ENCODE data around the gene TMPRSS6. TPM values are rescaled to one million over a fixed set of nuclear protein-coding genes. Genes with fewer than 3 reads are reported as not detected.

Gene TMPRSS6
- total RNA-seq, 2 experiments from 2014 or later = 17.6 to 20.2 TPM

DNA sequence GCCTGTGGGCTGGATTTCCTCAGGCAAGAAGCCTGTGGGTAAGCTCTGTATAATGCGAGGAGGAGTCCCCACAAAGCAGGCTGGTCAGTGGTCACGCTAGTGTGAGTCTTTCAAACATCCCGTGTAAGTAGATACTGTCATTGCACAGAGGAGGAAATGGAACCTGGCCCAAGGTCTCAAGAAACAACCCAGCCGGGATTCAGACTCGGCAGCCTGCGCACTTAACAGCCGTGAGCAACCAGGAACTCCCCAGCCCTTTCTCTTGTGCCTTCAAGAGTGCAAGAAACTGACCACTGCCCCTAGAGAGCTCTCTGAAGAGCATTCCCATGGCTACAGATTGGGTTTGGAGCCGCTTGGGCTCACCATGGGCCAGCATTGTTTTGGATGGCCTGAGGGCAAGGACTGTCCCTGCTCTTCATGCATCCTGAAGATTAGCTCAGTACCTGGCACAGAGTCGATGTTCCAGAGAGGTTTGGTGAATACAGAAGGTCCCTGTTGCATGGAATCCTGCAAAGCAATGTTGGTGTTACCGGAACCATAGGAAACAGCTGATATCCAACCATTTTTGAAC is 83.9 kb downstream of the TMPRSS6 start:
- H3K9me3 Mint-ChIP-seq (ENCODE audit: low read depth) = no peaks in the 10 kb centered on the region
- DNase-seq = no peak
- ChIA-PET CTCF (interaction anchor here (1.1 kb wide), 1 partner anchor 19 kb away, joined by 3 read pairs; no protein-coding TSS in a partner anchor), POLR2A (no interaction called here)
- no peak for ATAC-seq
- no peak overlapping the region for H3K4me3 Mint-ChIP-seq
- peaks cover 5% of the 10 kb centered on the region for H3K27me3 Mint-ChIP-seq
- intact Hi-C loops (cut with DNase I, micrococcal nuclease) = no loop called here
- H3K36me3 Mint-ChIP-seq (ENCODE audit: low read depth) = no peaks in the 10 kb centered on the region
- H3K4me1 Mint-ChIP-seq = no peaks in the 10 kb centered on the region
- H3K27ac Mint-ChIP-seq = no peak overlapping the region

- CTCF ChIA-PET = interaction anchor here (1.0 kb wide), 1 partner anchor 21 kb away, joined by 3 read pairs; no protein-coding TSS in a partner anchor
- ATAC-seq (no peak), DNase-seq (no peak)
- POLR2A ChIA-PET = no interaction called here
- no peaks in the 10 kb centered on the region for H3K36me3 Mint-ChIP-seq (ENCODE audit: low read depth)
- peaks cover 4% of the 10 kb centered on the region for H3K4me1 Mint-ChIP-seq
- no peak overlapping the region for H3K27ac Mint-ChIP-seq
- no peak overlapping the region for H3K4me3 Mint-ChIP-seq
- no peaks in the 10 kb centered on the region for H3K9me3 Mint-ChIP-seq (ENCODE audit: low read depth)
- peaks cover 12% of the 10 kb centered on the region for H3K27me3 Mint-ChIP-seq
- intact Hi-C loops (cut with DNase I, micrococcal nuclease) = no loop called here
These were observed 85.0 kb downstream of the TMPRSS6 start for GRCh38 chr22:37024339-37025157.

DNA sequence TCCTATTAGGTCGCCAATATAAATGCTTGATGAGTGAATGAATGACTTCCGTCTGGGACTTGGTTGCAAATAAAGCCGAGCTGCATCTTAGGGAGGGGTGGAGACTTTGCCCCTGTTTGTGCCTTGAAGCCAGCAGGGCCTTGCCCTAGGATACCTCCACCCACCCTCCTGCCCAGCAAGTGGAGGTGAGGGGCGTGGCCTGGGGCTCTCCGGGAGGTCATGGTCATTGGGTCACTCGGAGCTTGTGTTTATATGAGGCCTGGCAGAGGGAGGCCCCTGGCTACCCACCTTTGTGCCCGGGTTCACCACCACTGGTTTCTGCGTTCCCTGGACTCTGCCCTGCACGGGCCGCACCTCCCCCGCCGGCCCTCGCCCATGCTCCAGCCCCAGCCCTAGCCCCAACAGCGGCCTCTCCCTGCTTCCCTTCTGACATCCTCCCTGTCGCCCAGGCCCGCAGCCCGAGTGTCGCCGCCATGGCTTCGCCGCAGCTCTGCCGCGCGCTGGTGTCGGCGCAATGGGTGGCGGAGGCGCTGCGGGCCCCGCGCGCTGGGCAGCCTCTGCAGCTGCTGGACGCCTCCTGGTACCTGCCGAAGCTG is 85.7 kb downstream of the TMPRSS6 start:
- no peaks in the 10 kb centered on the region for H3K36me3 Mint-ChIP-seq (ENCODE audit: low read depth)
- no peak overlapping the region for H3K4me3 Mint-ChIP-seq
- no peaks in the 10 kb centered on the region for H3K9me3 Mint-ChIP-seq (ENCODE audit: low read depth)
- ChIA-PET CTCF (interaction anchor here (0.5 to 1.0 kb wide), 4 partner anchors 21 to 36 kb away, joined by 3 read pairs; no protein-coding TSS in a partner anchor), POLR2A (no interaction called here)
- H3K4me1 Mint-ChIP-seq = peaks cover 4% of the 10 kb centered on the region
- H3K27me3 Mint-ChIP-seq = peaks cover 12% of the 10 kb centered on the region
- H3K27ac Mint-ChIP-seq = no peak overlapping the region
- intact Hi-C loops (cut with DNase I, micrococcal nuclease) = no loop called here
- DNase-seq (no peak), ATAC-seq (no peak)

GRCh38 chr22:37022483-37023337 is 86.8 kb downstream of the TMPRSS6 start:
- Mint-ChIP-seq H3K4me3 (no peak overlapping the region), H3K27ac (no peak overlapping the region), H3K36me3 (ENCODE audit: low read depth) (no peaks in the 10 kb centered on the region), H3K9me3 (ENCODE audit: low read depth) (no peaks in the 10 kb centered on the region), H3K4me1 (peaks cover 4% of the 10 kb centered on the region), H3K27me3 (peaks cover 13% of the 10 kb centered on the region)
- ChIA-PET CTCF (interaction anchor here (0.6 to 4.0 kb wide), 6 partner anchors 10 to 25 kb away, joined by 3 to 27 read pairs (median 6); no protein-coding TSS in a partner anchor), POLR2A (no interaction called here)
- no peak for DNase-seq
- no peak for ATAC-seq
- intact Hi-C loops (cut with DNase I, micrococcal nuclease) = no loop called here

DNA sequence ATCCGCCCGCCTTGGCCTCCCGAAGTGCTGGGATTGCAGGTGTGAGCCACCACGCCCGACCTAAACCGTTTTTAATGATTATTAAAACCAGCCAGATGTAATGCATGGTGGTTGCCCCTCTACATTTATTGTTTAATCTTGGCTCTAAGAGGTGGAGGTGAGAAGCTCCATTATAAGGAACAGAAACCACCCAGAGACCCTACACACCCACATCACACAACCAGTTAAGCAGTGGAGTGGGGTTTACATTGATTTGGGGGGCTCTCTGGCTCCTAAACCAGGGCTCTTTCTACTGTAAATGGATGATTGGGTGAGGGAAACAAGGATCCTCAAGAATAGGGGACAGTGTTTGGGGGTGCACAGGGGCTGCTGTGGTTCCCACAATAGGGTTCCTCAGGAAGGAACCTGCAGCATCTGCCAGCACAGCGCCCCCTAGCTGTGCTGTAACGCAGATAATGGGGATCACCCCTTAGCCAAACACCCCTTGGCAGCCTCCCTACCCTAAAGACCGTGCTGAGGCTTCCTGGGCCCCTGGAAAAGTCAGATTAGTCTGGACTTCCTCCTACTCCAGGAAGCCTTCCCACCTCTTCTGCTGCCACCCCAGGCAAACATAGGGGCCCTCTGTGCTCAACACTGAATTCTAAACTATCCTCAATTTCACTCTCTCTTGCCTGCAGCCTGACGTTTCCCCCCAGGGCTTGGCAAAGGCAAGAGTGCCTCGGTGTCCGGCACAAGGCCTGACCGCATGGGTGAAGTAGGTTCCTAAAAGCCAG is 87.6 kb downstream of the TMPRSS6 start:
- CTCF ChIA-PET = interaction anchor here (0.6 to 4.0 kb wide), 11 partner anchors 11 to 411 kb away, joined by 3 to 27 read pairs (median 4); partner anchors contain the start of gene KCTD17
- no peak overlapping the region for H3K4me3 Mint-ChIP-seq
- POLR2A ChIA-PET = no interaction called here

DNA sequence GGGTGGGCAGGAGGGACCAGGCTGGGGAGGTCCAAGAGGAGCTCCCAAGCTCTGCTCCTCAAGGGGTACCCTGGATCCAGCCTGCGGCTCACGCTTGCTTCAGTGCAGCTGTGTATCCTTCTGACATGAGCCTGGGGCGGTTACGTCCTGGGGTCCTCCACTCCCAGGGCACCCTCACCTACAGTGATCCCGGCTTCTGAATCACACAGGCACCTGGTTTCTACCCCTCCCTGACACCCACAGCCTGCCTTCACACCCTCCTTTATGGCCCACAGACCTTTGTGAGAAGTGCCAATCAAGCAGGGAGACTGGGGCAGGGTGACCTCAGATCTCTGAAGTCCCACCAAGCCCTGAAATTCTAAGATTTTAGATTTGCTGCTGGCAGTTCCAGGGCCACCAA is 88.5 kb downstream of the TMPRSS6 start:
- DNase-seq (no peak), ATAC-seq (no peak)
- H3K36me3 Mint-ChIP-seq (ENCODE audit: low read depth) = no peaks in the 10 kb centered on the region
- intact Hi-C loops (cut with DNase I, micrococcal nuclease) = no loop called here
- H3K9me3 Mint-ChIP-seq (ENCODE audit: low read depth) = no peaks in the 10 kb centered on the region
- POLR2A ChIA-PET = no interaction called here
- H3K4me3 Mint-ChIP-seq = no peak overlapping the region
- H3K27ac Mint-ChIP-seq = no peak overlapping the region
- peaks cover 4% of the 10 kb centered on the region for H3K4me1 Mint-ChIP-seq
- peaks cover 13% of the 10 kb centered on the region for H3K27me3 Mint-ChIP-seq
- CTCF ChIA-PET = interaction anchor here (0.6 to 4.0 kb wide), 14 partner anchors 9 to 412 kb away, joined by 3 to 27 read pairs (median 4); partner anchors contain the start of gene KCTD17

More for the DNA sequence above, 87.6 kb downstream of the TMPRSS6 start:
- Mint-ChIP-seq H3K4me1 (peaks cover 4% of the 10 kb centered on the region), H3K9me3 (ENCODE audit: low read depth) (no peaks in the 10 kb centered on the region), H3K27me3 (peaks cover 13% of the 10 kb centered on the region), H3K27ac (no peak overlapping the region), H3K36me3 (ENCODE audit: low read depth) (no peaks in the 10 kb centered on the region)
- DNase-seq (peak; percentile 77), ATAC-seq (peak; percentile 55)
- intact Hi-C loops (cut with DNase I, micrococcal nuclease) = no loop called here

DNA sequence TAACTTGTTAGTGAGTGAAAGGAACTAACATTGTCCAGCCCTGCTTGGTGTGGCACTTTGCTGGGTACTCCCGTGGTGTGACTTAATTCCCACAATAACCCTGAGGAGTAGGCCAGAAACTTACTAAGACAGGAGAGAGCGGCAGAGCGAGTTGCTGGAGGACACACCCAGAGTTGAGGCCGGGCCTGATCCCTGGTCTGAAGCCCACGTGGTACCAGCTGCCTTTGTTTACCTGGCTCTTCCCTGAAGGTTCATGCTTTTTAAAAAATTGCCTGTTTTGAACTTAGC is 89.4 kb downstream of the TMPRSS6 start:
- ChIA-PET POLR2A (no interaction called here), CTCF (interaction anchor here (0.6 to 4.0 kb wide), 12 partner anchors 10 to 712 kb away, joined by 3 to 27 read pairs (median 4); partner anchors contain the start of gene KCTD17)
- intact Hi-C loops (cut with DNase I, micrococcal nuclease) = no loop called here
- DNase-seq = no peak
- H3K4me1 Mint-ChIP-seq = peaks cover 4% of the 10 kb centered on the region
- peak overlapping the region; percentile 78 for H3K4me3 Mint-ChIP-seq
- H3K27me3 Mint-ChIP-seq = peaks cover 13% of the 10 kb centered on the region
- H3K36me3 Mint-ChIP-seq (ENCODE audit: low read depth) = no peaks in the 10 kb centered on the region
- peak overlapping the region; percentile 52 for H3K27ac Mint-ChIP-seq
- no peak for ATAC-seq
- no peaks in the 10 kb centered on the region for H3K9me3 Mint-ChIP-seq (ENCODE audit: low read depth)

GRCh38 chr22:37019309-37020191 is 90.0 kb downstream of the TMPRSS6 start, which contains the start of the genes MPST and TST:
Gene MPST (plus strand): TSS chr22:37019742. CDS start chr22:37019837, 95 bp downstream.
Gene TST (minus strand): TSS chr22:37019447. CDS start chr22:37018732, 715 bp downstream.
- Mint-ChIP-seq H3K4me3 (peak within 1 kb of the TSS; percentile 78), H3K36me3 (ENCODE audit: low read depth) (no peaks in the 10 kb centered on the region), H3K27ac (peak within 1 kb of the TSS; percentile 52), H3K27me3 (peaks cover 13% of the 10 kb centered on the region), H3K9me3 (ENCODE audit: low read depth) (no peaks in the 10 kb centered on the region), H3K4me1 (peaks cover 4% of the 10 kb centered on the region)
- intact Hi-C loops (cut with DNase I, micrococcal nuclease) = loop anchor here in 1 of 2 experiments (1.0 kb wide), 1 partner anchor 180 kb away; no protein-coding TSS in a partner anchor
- peak; percentile 74 for ATAC-seq
- peak; percentile 60 for DNase-seq
- ChIA-PET POLR2A (interaction anchor here (0.6 kb wide), 1 partner anchor 43 kb away, joined by 3 read pairs; no protein-coding TSS in a partner anchor), CTCF (interaction anchor here (0.6 to 4.0 kb wide), 16 partner anchors 10 to 713 kb away, joined by 3 to 27 read pairs (median 3); no protein-coding TSS in a partner anchor)

GRCh38 chr22:37018815-37019308 is 90.7 kb downstream of the TMPRSS6 start:
- DNase-seq (no peak), ATAC-seq (peak; percentile 12)
- peak overlapping the region; percentile 78 for H3K4me3 Mint-ChIP-seq
- intact Hi-C loops (cut with DNase I, micrococcal nuclease) = loop anchor here in 1 of 2 experiments (1.0 kb wide), 1 partner anchor 180 kb away; no protein-coding TSS in a partner anchor
- H3K36me3 Mint-ChIP-seq (ENCODE audit: low read depth) = no peaks in the 10 kb centered on the region
- peaks cover 13% of the 10 kb centered on the region for H3K27me3 Mint-ChIP-seq
- no peaks in the 10 kb centered on the region for H3K9me3 Mint-ChIP-seq (ENCODE audit: low read depth)
- H3K27ac Mint-ChIP-seq = no peak overlapping the region
- ChIA-PET POLR2A (interaction anchor here (0.6 kb wide), 1 partner anchor 42 kb away, joined by 3 read pairs; no protein-coding TSS in a partner anchor), CTCF (interaction anchor here (0.6 to 4.0 kb wide), 10 partner anchors 9 to 418 kb away, joined by 3 to 27 read pairs (median 3); no protein-coding TSS in a partner anchor)
- H3K4me1 Mint-ChIP-seq = peaks cover 4% of the 10 kb centered on the region
